HK-2 (cell line): ENCODE measurements around the gene PLTP.
"Not testable (repeated sequence)": the region's sequence is repeated elsewhere in the genome, so short reads cannot be mapped to it uniquely, and the experiment has no call there.

Experiments used
- DNase-seq: peaks from one replicate; pipeline ENCODE4 v3.0.0-alpha.2; 2018; ENCODE audit not compliant: unreplicated experiment

The PLTP gene

GRCh38 chr20:45920462-45921336 is 8.7 kb upstream of the PLTP start:
- DNase-seq, result no peak

- no peak for DNase-seq
Observed at GRCh38 chr20:45919542-45920399, 7.8 kb upstream of the PLTP start.

- DNase-seq, result no peak
Observed at GRCh38 chr20:45918779-45919537, 7.0 kb upstream of the PLTP start.

GRCh38 chr20:45918182-45918737 is 6.3 kb upstream of the PLTP start:
- DNase-seq, result no peak

GRCh38 chr20:45917790-45918141 is 5.8 kb upstream of the PLTP start:
- no peak for DNase-seq

- DNase-seq, result no peak
Observed at GRCh38 chr20:45913116-45913515, 1.2 kb upstream of the PLTP start.

- no peak for DNase-seq
Observed at GRCh38 chr20:45912344-45912682, 358 bp upstream of the PLTP start.

- DNase-seq, result peak; percentile 92
Observed at GRCh38 chr20:45910670-45911485, 1.1 kb downstream of the PLTP start.

- no peak for DNase-seq
Observed at GRCh38 chr20:45909817-45910669, 1.9 kb downstream of the PLTP start.

- DNase-seq, result no peak
Observed at GRCh38 chr20:45909336-45909808, 2.6 kb downstream of the PLTP start.

- no peak for DNase-seq
Observed at GRCh38 chr20:45908084-45908483, 3.9 kb downstream of the PLTP start.

GRCh38 chr20:45907219-45907948 is 4.6 kb downstream of the PLTP start:
- no peak for DNase-seq

GRCh38 chr20:45905505-45906079 is 6.4 kb downstream of the PLTP start:
- DNase-seq, result peak; percentile 24

- DNase-seq, result no peak
Observed at GRCh38 chr20:45904583-45905504, 7.1 kb downstream of the PLTP start.

GRCh38 chr20:45902199-45902701 is 9.7 kb downstream of the PLTP start:
- no peak for DNase-seq

- DNase-seq, result not testable (repeated sequence)
Observed at GRCh38 chr20:45901332-45901731, 10.6 kb downstream of the PLTP start.

- DNase-seq, result no peak
Observed at GRCh38 chr20:45899046-45899835, 12.7 kb downstream of the PLTP start.
